Astrocyte (in vitro differentiated cells and primary cell): ENCODE data around the gene SPATA6. TPM values are rescaled to one million over a fixed set of nuclear protein-coding genes. Genes with fewer than 3 reads are reported as not detected.
"Not testable (repeated sequence)": the region's sequence is repeated elsewhere in the genome, so short reads cannot be mapped to it uniquely, and the experiment has no call there.

Source experiments
- DNase-seq: peaks from one replicate; pipeline ENCODE4 v3.0.0-alpha.2; 2010; ENCODE audit warnings: low read depth
- FAIRE-seq: peaks from 2 replicates; lab custom pipeline; 2011; peaks lifted over from hg19 to GRCh38; lab: Jason Lieb, UNC
- H2AFZ ChIP-seq: 2 replicates; pipeline ENCODE4 v1.6.0; 2012; ENCODE audit warnings: low read depth, low read length, inconsistent platforms
- H3K27ac ChIP-seq: 2 replicates; pipeline ENCODE4 v1.5.1; 2011; ENCODE audit warnings: low read depth, low read length, inconsistent platforms
- H3K27me3 ChIP-seq: 2 replicates; pipeline ENCODE4 v1.6.0; 2011; ENCODE audit warnings: low read length, inconsistent platforms; ENCODE audit not compliant: insufficient read depth
- H3K36me3 ChIP-seq: 2 replicates; pipeline ENCODE4 v1.5.1; 2011; ENCODE audit warnings: low read length, inconsistent platforms; ENCODE audit not compliant: insufficient read depth
- H3K4me1 ChIP-seq: 2 replicates; pipeline ENCODE4 v1.5.1; 2011; ENCODE audit warnings: low read length, inconsistent platforms; ENCODE audit not compliant: insufficient read depth
- H3K4me2 ChIP-seq: 2 replicates; pipeline ENCODE4 v1.6.0; 2012; ENCODE audit warnings: low read length, inconsistent platforms
- H3K4me3 ChIP-seq: 2 replicates; pipeline ENCODE4 v1.5.1; 2011; ENCODE audit warnings: low read depth, mild to moderate bottlenecking, low read length, inconsistent platforms; ENCODE audit not compliant: insufficient read depth
- H3K79me2 ChIP-seq: 2 replicates; pipeline ENCODE4 v1.6.0; 2012; ENCODE audit warnings: mild to moderate bottlenecking, low read length, inconsistent platforms; ENCODE audit not compliant: insufficient read depth
- H3K9ac ChIP-seq: 2 replicates; pipeline ENCODE4 v1.6.0; 2012; ENCODE audit warnings: mild to moderate bottlenecking, low read length, inconsistent platforms
- H3K9me3 ChIP-seq: 2 replicates; pipeline ENCODE4 v1.5.1; 2012; ENCODE audit warnings: low read depth, mild to moderate bottlenecking, low read length, inconsistent platforms; ENCODE audit not compliant: insufficient read depth
- H4K20me1 ChIP-seq: 2 replicates; pipeline ENCODE4 v1.6.0; 2012; ENCODE audit warnings: low read length, inconsistent platforms; ENCODE audit not compliant: insufficient read depth
- H3K27ac Mint-ChIP-seq: one replicate; pipeline ENCODE4 v1.8.0; 2021; ENCODE audit warnings: mild to moderate bottlenecking, mixed read lengths; ENCODE audit not compliant: unreplicated experiment
- H3K27me3 Mint-ChIP-seq: one replicate; pipeline ENCODE4 v1.8.0; 2021; ENCODE audit warnings: low read depth, mixed read lengths; ENCODE audit not compliant: unreplicated experiment
- H3K36me3 Mint-ChIP-seq: one replicate; pipeline ENCODE4 v1.8.0; 2021; ENCODE audit warnings: low read depth, mixed read lengths; ENCODE audit not compliant: unreplicated experiment
- H3K4me1 Mint-ChIP-seq: one replicate; pipeline ENCODE4 v1.8.0; 2021; ENCODE audit warnings: low read depth, mixed read lengths; ENCODE audit not compliant: unreplicated experiment
- H3K4me3 Mint-ChIP-seq: one replicate; pipeline ENCODE4 v1.8.0; 2021; ENCODE audit warnings: mild to moderate bottlenecking, moderate library complexity, mixed read lengths; ENCODE audit not compliant: unreplicated experiment
- H3K9me3 Mint-ChIP-seq: one replicate; pipeline ENCODE4 v1.8.0; 2021; ENCODE audit warnings: mild to moderate bottlenecking, mixed read lengths; ENCODE audit not compliant: unreplicated experiment
- CTCF ChIP-seq: IDR thresholded peaks from 2 replicates; pipeline ENCODE4 v1.5.1; 2011; ENCODE audit warnings: low read depth, mild to moderate bottlenecking, inconsistent platforms, low read length, moderate library complexity; ENCODE audit not compliant: insufficient read depth
- EZH2 ChIP-seq: IDR thresholded peaks from 2 replicates; pipeline ENCODE4 v1.6.1; 2012; ENCODE audit warnings: mild to moderate bottlenecking, low read length, inconsistent platforms; ENCODE audit not compliant: insufficient read depth
- total RNA-seq: library from RNA; stranded (reverse); gene quantifications from 2 replicates; pipeline ENCODE4 v1.2.1, GENCODE V29; 2021

Gene SPATA6
- total RNA-seq, 1 donor from 2014 or later = 8.2 TPM

- no peak overlapping the region for H2AFZ ChIP-seq
- Mint-ChIP-seq H3K4me1 (no peaks in the 10 kb centered on the region), H3K27ac (no peak overlapping the region), H3K4me3 (no peak overlapping the region), H3K27me3 (no peaks in the 10 kb centered on the region), H3K36me3 (peaks cover 7% of the 10 kb centered on the region), H3K9me3 (peaks cover 7% of the 10 kb centered on the region)
- H3K79me2 ChIP-seq = no peaks in the 10 kb centered on the region
- no peaks in the 10 kb centered on the region for H3K9me3 ChIP-seq
- FAIRE-seq = no peak
- no peak for DNase-seq
- no peak overlapping the region for H3K9ac ChIP-seq
- no peak overlapping the region for H3K4me2 ChIP-seq
- H4K20me1 ChIP-seq = no peaks in the 10 kb centered on the region
- H3K4me1 ChIP-seq = no peaks in the 10 kb centered on the region
- H3K4me3 ChIP-seq = no peak overlapping the region
- H3K36me3 ChIP-seq = no peaks in the 10 kb centered on the region
- H3K27me3 ChIP-seq = no peaks in the 10 kb centered on the region
- H3K27ac ChIP-seq = no peak overlapping the region
- no peak for TF ChIP-seq EZH2
- TF ChIP-seq CTCF = no peak
These were observed 23.1 kb downstream of the SPATA6 start for GRCh38 chr1:48448932-48449331.

GRCh38 chr1:48444186-48444585, 27.8 kb downstream of the SPATA6 start:
- H3K9me3 ChIP-seq, H2AFZ ChIP-seq, H3K27me3 ChIP-seq, H3K4me1 ChIP-seq, H3K4me3 Mint-ChIP-seq, H3K4me1 Mint-ChIP-seq, H3K27ac ChIP-seq, H3K4me3 ChIP-seq, H3K27me3 Mint-ChIP-seq, FAIRE-seq, H3K27ac Mint-ChIP-seq, H3K36me3 ChIP-seq, H3K9ac ChIP-seq, H4K20me1 ChIP-seq, H3K4me2 ChIP-seq, H3K79me2 ChIP-seq, DNase-seq: not testable (repeated sequence)
- Mint-ChIP-seq H3K9me3 (peaks cover 13% of the 10 kb centered on the region), H3K36me3 (peaks cover 18% of the 10 kb centered on the region)

GRCh38 chr1:48442864-48443619, 29.0 kb downstream of the SPATA6 start:
- Histone ChIP-seq H4K20me1 (no peaks in the 10 kb centered on the region), H3K4me1 (no peaks in the 10 kb centered on the region), H3K4me2 (no peak overlapping the region), H3K36me3 (no peaks in the 10 kb centered on the region), H3K79me2 (no peaks in the 10 kb centered on the region), H3K9me3 (no peaks in the 10 kb centered on the region), H3K27ac (no peak overlapping the region), H3K4me3 (no peak overlapping the region), H2AFZ (no peak overlapping the region), H3K27me3 (no peaks in the 10 kb centered on the region), H3K9ac (no peak overlapping the region)
- no peak overlapping the region for H3K4me3 Mint-ChIP-seq
- no peak overlapping the region for H3K27ac Mint-ChIP-seq
- no peaks in the 10 kb centered on the region for H3K4me1 Mint-ChIP-seq
- no peak for TF ChIP-seq EZH2
- TF ChIP-seq CTCF = no peak
- peaks cover 26% of the 10 kb centered on the region for H3K36me3 Mint-ChIP-seq
- DNase-seq = no peak
- H3K27me3 Mint-ChIP-seq = no peaks in the 10 kb centered on the region
- FAIRE-seq = no peak
- peaks cover 19% of the 10 kb centered on the region for H3K9me3 Mint-ChIP-seq

GRCh38 chr1:48440786-48441185, 31.2 kb downstream of the SPATA6 start:
- H3K27me3 ChIP-seq, H3K4me1 ChIP-seq, H3K36me3 ChIP-seq, H3K4me2 ChIP-seq, H3K27me3 Mint-ChIP-seq, H3K27ac Mint-ChIP-seq, FAIRE-seq, H3K4me3 ChIP-seq, H2AFZ ChIP-seq, H3K79me2 ChIP-seq, H3K27ac ChIP-seq, H3K4me1 Mint-ChIP-seq, H3K9ac ChIP-seq, H4K20me1 ChIP-seq, DNase-seq, H3K4me3 Mint-ChIP-seq, H3K9me3 ChIP-seq: not testable (repeated sequence)
- H3K36me3 Mint-ChIP-seq = peaks cover 27% of the 10 kb centered on the region
- H3K9me3 Mint-ChIP-seq = peaks cover 19% of the 10 kb centered on the region
